Urothelium cell line (cell line): Measurements from ENCODE around the gene ITPKC.

Source experiments
- DNase-seq: peaks from one replicate; pipeline ENCODE4 v3.0.0; 2011; ENCODE audit warnings: low spot score, mixed read lengths
- FAIRE-seq: peaks from 2 replicates; lab custom pipeline; 2011; peaks lifted over from hg19 to GRCh38; lab: Jason Lieb, UNC

ITPKC gene

DNA sequence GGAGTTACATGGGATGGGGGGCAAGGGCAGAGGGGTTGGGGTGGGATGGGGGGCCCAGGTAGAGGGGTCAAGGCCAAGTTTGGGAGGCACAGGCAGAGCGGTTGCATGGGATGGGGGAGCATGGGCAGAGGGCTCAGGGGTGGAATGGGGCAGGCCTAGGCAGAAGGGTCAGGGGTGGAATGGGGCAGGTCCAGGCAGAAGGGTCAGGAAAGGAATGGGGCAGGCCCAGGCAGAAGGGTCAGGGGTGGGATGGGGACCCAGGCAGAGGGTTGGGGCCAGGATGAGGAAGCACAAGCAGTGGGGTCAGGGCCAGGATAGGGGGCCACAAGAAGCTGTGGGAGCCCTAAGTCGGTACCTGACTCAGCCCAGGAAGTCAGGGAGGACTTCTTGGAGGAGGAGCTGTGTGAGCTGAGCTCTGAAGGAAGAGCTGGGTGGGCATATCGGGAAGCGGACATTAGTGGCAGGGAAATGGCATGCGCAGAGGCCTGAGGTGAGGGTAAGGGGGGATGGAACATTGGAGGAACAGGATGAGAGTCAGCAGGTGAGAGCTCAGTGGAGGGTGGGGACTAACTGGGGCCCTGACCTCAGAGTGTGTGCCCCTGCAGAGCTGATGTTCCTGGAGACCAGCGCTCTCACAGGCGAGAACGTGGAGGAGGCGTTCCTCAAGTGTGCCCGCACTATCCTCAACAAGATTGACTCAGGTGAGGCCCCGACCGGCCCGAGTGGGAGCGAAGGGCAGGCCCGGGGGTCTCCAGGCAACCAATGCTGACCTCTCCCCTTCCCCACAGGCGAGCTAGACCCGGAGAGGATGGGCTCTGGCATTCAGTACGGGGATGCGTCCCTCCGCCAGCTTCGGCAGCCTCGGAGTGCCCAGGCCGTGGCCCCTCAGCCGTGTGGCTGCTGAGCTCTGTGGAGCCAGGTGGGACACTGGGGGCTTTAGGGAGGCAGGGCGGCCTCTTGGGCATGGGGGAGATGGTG, 69.4 kb downstream of the ITPKC start:
- DNase-seq (no peak), FAIRE-seq (no peak)
